Lower lobe of right lung (tissue), 2 donors: Measurements from ENCODE around the gene SDHA. TPM values are rescaled to one million over a fixed set of nuclear protein-coding genes. Genes with fewer than 3 reads are reported as not detected.

Experiments used
- ATAC-seq, 2 donors: fragments of 200-7000 bp; cut with Tn5 transposase; one replicate each; pipeline ENCODE4 v1.9.1; 2020 to 2022; ENCODE audit warnings: mild to moderate bottlenecking in 2 of 2, moderate library complexity in 2 of 2
- DNase-seq: peaks from one replicate; pipeline ENCODE4 v3.0.0-alpha.2; 2020
- H3K27ac ChIP-seq: fragments of 200-600 bp; one replicate; pipeline ENCODE4 v1.8.0; 2022
- H3K27me3 ChIP-seq: fragments of 200-600 bp; one replicate; pipeline ENCODE4 v1.8.0; 2022; ENCODE audit warnings: low read depth
- H3K36me3 ChIP-seq: fragments of 200-600 bp; one replicate; pipeline ENCODE4 v1.8.0; 2022; ENCODE audit warnings: mild to moderate bottlenecking
- H3K4me1 ChIP-seq: fragments of 200-600 bp; one replicate; pipeline ENCODE4 v1.8.0; 2022
- H3K4me3 ChIP-seq: fragments of 200-600 bp; one replicate; pipeline ENCODE4 v1.8.0; 2022; ENCODE audit warnings: mild to moderate bottlenecking
- H3K9me3 ChIP-seq: fragments of 200-600 bp; one replicate; pipeline ENCODE4 v1.8.0; 2022
- CTCF ChIP-seq: fragments of 200-600 bp; IDR thresholded peaks from one replicate; pipeline ENCODE4 v1.8.0; 2022; ENCODE audit warnings: antibody characterized with exemption, mild to moderate bottlenecking
- intact Hi-C: fragments of 100-400 bp; cut with DNase I; formaldehyde crosslinking; loops from one replicate; pipeline ENCODE4 v1.11.0; 2022
- total RNA-seq: library from RNA; stranded (reverse); fragmentation: NEBNext Ultra II Directional; extraction: Animal tissue kit (Norgen Biotek cat#: 25700); gene quantifications from one replicate; pipeline ENCODE4 v1.2.1, GENCODE V29; 2021
- donor health status: DM: no; HTN: yes; CAD: no; lungs with severe emphysema.

Gene SDHA
- total RNA-seq, 1 donor from 2014 or later, result 89.6 TPM

GRCh38 chr5:305459-305858 lies 87.3 kb downstream of the SDHA start:
- DNase-seq (no peak), ATAC-seq (no peak)
- TF ChIP-seq CTCF, result no peak
- no peaks in the 10 kb centered on the region for H3K27me3 ChIP-seq
- no peaks in the 10 kb centered on the region for H3K9me3 ChIP-seq
- no peak overlapping the region for H3K27ac ChIP-seq
- no peak overlapping the region for H3K4me3 ChIP-seq
- no peaks in the 10 kb centered on the region for H3K4me1 ChIP-seq
- peaks cover 49% of the 10 kb centered on the region for H3K36me3 ChIP-seq
- intact Hi-C loops, result no loop called here

GRCh38 chr5:306011-306805 lies 88.1 kb downstream of the SDHA start:
- TF ChIP-seq CTCF, result no peak
- intact Hi-C loops, result no loop called here
- H3K27ac ChIP-seq, result no peak overlapping the region
- no peaks in the 10 kb centered on the region for H3K4me1 ChIP-seq
- no peaks in the 10 kb centered on the region for H3K9me3 ChIP-seq
- ATAC-seq (no peak), DNase-seq (no peak)
- no peak overlapping the region for H3K4me3 ChIP-seq
- H3K27me3 ChIP-seq, result no peaks in the 10 kb centered on the region
- H3K36me3 ChIP-seq, result peaks cover 57% of the 10 kb centered on the region

Other genes starting within 250 kb of the SDHA start
- gene PLEKHG4B, start 126.2 kb upstream of the SDHA start, total RNA-seq, result 2.7 TPM
- not detected for gene LRRC14B, start 26.8 kb upstream of the SDHA start, total RNA-seq
- 4.9 TPM for gene CCDC127, start 167 bp upstream of the SDHA start, total RNA-seq
- 75.9 TPM for gene PDCD6, start 53.3 kb downstream of the SDHA start, total RNA-seq
- gene AHRR, start 103.4 kb downstream of the SDHA start, total RNA-seq, result 8.4 TPM
- 58.9 TPM for gene EXOC3, start 224.9 kb downstream of the SDHA start, total RNA-seq